Occipital lobe (tissue), 2 donors: ENCODE measurements around the gene LRRC9. TPM values are rescaled to one million over a fixed set of nuclear protein-coding genes. Genes with fewer than 3 reads are reported as not detected.

Source experiments
- DNase-seq: peaks from one replicate; lab custom pipeline; 2025; lab: John Stamatoyannopoulos, UW
- total RNA-seq: library from RNA; depleted of rRNA; stranded (reverse); fragments of >200 nt; gene quantifications from one replicate; pipeline ENCODE4 v1.2.3, GENCODE V29; 2014

LRRC9 gene
- total RNA-seq, 1 donor from 2014 or later, result 2.3 TPM

- peak; percentile 39 for DNase-seq
Observed at GRCh38 chr14:60106339-60106738, 186.4 kb downstream of the LRRC9 start.

- no peak for DNase-seq
Observed at GRCh38 chr14:60107477-60107876, 187.5 kb downstream of the LRRC9 start.

DNA sequence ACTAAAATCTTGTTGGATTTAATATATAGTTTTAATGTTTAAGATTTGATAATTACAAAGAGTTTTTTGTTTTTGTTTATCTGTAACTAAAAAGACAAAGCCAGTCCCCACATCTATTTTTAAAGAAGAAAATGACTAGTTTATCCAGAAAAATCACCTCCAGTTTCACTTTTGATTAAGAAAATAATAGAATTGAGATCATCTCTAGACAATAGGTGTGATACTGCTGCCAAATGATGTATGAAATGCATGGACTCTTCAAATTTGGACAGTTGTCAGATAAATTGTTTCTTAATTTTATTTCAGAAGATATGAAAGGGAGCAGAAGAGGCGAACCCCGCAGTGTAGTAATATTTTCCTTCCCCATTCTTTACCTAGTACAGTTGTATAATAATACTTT lies 191.8 kb downstream of the LRRC9 start:
- no peak for DNase-seq

Other genes with a start within 250 kb of the LRRC9 start
- gene RTN1, start 49.4 kb upstream of the LRRC9 start, total RNA-seq, result 870 TPM
- 133 TPM for gene PCNX4, start 171.8 kb downstream of the LRRC9 start, total RNA-seq
- gene DHRS7, start 245.3 kb downstream of the LRRC9 start, total RNA-seq, result 47.4 TPM